ENCODE data around the gene CGREF1. TPM values are rescaled to one million over a fixed set of nuclear protein-coding genes. Genes with fewer than 3 reads are reported as not detected.

The CGREF1 gene
- total and polyA plus RNA-seq, 2 donors (not counting 1 experiment from before 2014, with no cell fraction given): 1.5 to 2.3 TPM

- H3K79me2 ChIP-seq (ENCODE audit: control insufficient read depth, insufficient read depth, low read length): peaks cover 11% of the 10 kb centered on the region
- no peak overlapping the region for H3K4me3 ChIP-seq (replicated peaks in 1 of 4; ENCODE audit: control extremely low read depth in 1 of 4, insufficient read depth in 1 of 4, low read depth in 3 of 4, low read length in 4 of 4)
- no peak overlapping the region for H2AFZ ChIP-seq (ENCODE audit: low read length)
- no peak overlapping the region for H3K27ac ChIP-seq (ENCODE audit: insufficient read depth, low read length)
- H4K20me1 ChIP-seq (ENCODE audit: control insufficient read depth, extremely low read depth, insufficient read depth, low read length): no peaks in the 10 kb centered on the region
- no peak for DNase-seq (ENCODE audit: low read depth in 2 of 2)
- no peak overlapping the region for H3K9ac ChIP-seq (ENCODE audit: insufficient read depth, low read length)
- H3K36me3 ChIP-seq (ENCODE audit: control insufficient read depth, insufficient read depth, low read length): no peaks in the 10 kb centered on the region
- H3K4me1 ChIP-seq (ENCODE audit: control insufficient read depth, extremely low read depth, insufficient read depth, low read length): peaks cover 3% of the 10 kb centered on the region
- H3K27me3 ChIP-seq (ENCODE audit: control insufficient read depth, insufficient read depth, low read length): peaks cover 10% of the 10 kb centered on the region
- H3K4me2 ChIP-seq (ENCODE audit: extremely low read depth, insufficient read depth, low read length): no peak overlapping the region
- H3K9me3 ChIP-seq (ENCODE audit: control insufficient read depth, insufficient read depth, low read depth, low read length): no peaks in the 10 kb centered on the region
- TF ChIP-seq EZH2 (IDR thresholded peaks at IDR 0.05; ENCODE audit: low read length, missing control alignments): no peak
- TF ChIP-seq CTCF (conservative IDR thresholded peaks at IDR 0.05 in 1 of 2, IDR thresholded peaks at IDR 0.05 in 1 of 2; ENCODE audit: low read depth in 1 of 2, low read length in 2 of 2): no peak
These were observed 19.2 kb upstream of the CGREF1 start for GRCh38 chr2:27138111-27138510.

- no peaks in the 10 kb centered on the region for H4K20me1 ChIP-seq (ENCODE audit: control insufficient read depth, extremely low read depth, insufficient read depth, low read length)
- no peak overlapping the region for H3K4me2 ChIP-seq (ENCODE audit: extremely low read depth, insufficient read depth, low read length)
- H3K36me3 ChIP-seq (ENCODE audit: control insufficient read depth, insufficient read depth, low read length): peaks cover 3% of the 10 kb centered on the region
- no peaks in the 10 kb centered on the region for H3K9me3 ChIP-seq (ENCODE audit: control insufficient read depth, insufficient read depth, low read depth, low read length)
- H3K4me3 ChIP-seq (replicated peaks in 1 of 4; ENCODE audit: control extremely low read depth in 1 of 4, insufficient read depth in 1 of 4, low read depth in 3 of 4, low read length in 4 of 4): no peak overlapping the region
- peaks cover 15% of the 10 kb centered on the region for H3K79me2 ChIP-seq (ENCODE audit: control insufficient read depth, insufficient read depth, low read length)
- no peak overlapping the region for H3K9ac ChIP-seq (ENCODE audit: insufficient read depth, low read length)
- H2AFZ ChIP-seq (ENCODE audit: low read length): no peak overlapping the region
- DNase-seq (ENCODE audit: low read depth in 2 of 2): no peak
- H3K27me3 ChIP-seq (ENCODE audit: control insufficient read depth, insufficient read depth, low read length): peaks cover 3% of the 10 kb centered on the region
- no peak overlapping the region for H3K27ac ChIP-seq (ENCODE audit: insufficient read depth, low read length)
- H3K4me1 ChIP-seq (ENCODE audit: control insufficient read depth, extremely low read depth, insufficient read depth, low read length): peaks cover 4% of the 10 kb centered on the region
- TF ChIP-seq CTCF (conservative IDR thresholded peaks at IDR 0.05 in 1 of 2, IDR thresholded peaks at IDR 0.05 in 1 of 2; ENCODE audit: low read depth in 1 of 2, low read length in 2 of 2): no peak
- TF ChIP-seq EZH2 (IDR thresholded peaks at IDR 0.05; ENCODE audit: low read length, missing control alignments): no peak
These were observed 18.5 kb upstream of the CGREF1 start for GRCh38 chr2:27137322-27137935.

- Histone ChIP-seq H3K9me3 (ENCODE audit: control insufficient read depth, insufficient read depth, low read depth, low read length) (no peaks in the 10 kb centered on the region), H2AFZ (ENCODE audit: low read length) (no peak overlapping the region), H3K27me3 (ENCODE audit: control insufficient read depth, insufficient read depth, low read length) (peaks cover 2% of the 10 kb centered on the region), H3K4me2 (ENCODE audit: extremely low read depth, insufficient read depth, low read length) (no peak overlapping the region), H3K9ac (ENCODE audit: insufficient read depth, low read length) (no peak overlapping the region), H3K27ac (ENCODE audit: insufficient read depth, low read length) (no peak overlapping the region), H3K36me3 (ENCODE audit: control insufficient read depth, insufficient read depth, low read length) (peaks cover 7% of the 10 kb centered on the region), H3K4me1 (ENCODE audit: control insufficient read depth, extremely low read depth, insufficient read depth, low read length) (peaks cover 4% of the 10 kb centered on the region), H3K4me3 (replicated peaks in 1 of 4; ENCODE audit: control extremely low read depth in 1 of 4, insufficient read depth in 1 of 4, low read depth in 3 of 4, low read length in 4 of 4) (no peak overlapping the region), H3K79me2 (ENCODE audit: control insufficient read depth, insufficient read depth, low read length) (peaks cover 15% of the 10 kb centered on the region), H4K20me1 (ENCODE audit: control insufficient read depth, extremely low read depth, insufficient read depth, low read length) (no peaks in the 10 kb centered on the region)
- TF ChIP-seq EZH2 (IDR thresholded peaks at IDR 0.05; ENCODE audit: low read length, missing control alignments) (no peak), CTCF (conservative IDR thresholded peaks at IDR 0.05 in 1 of 2, IDR thresholded peaks at IDR 0.05 in 1 of 2; ENCODE audit: low read depth in 1 of 2, low read length in 2 of 2) (no peak)
- no peak for DNase-seq (ENCODE audit: low read depth in 2 of 2)
These were observed 17.8 kb upstream of the CGREF1 start for GRCh38 chr2:27136751-27137150.
